ENCODE results near the gene AOAH.
"Not testable (repeated sequence)": the region's sequence is repeated elsewhere in the genome, so short reads cannot be mapped to it uniquely, and the experiment has no call there.

AOAH gene

DNA sequence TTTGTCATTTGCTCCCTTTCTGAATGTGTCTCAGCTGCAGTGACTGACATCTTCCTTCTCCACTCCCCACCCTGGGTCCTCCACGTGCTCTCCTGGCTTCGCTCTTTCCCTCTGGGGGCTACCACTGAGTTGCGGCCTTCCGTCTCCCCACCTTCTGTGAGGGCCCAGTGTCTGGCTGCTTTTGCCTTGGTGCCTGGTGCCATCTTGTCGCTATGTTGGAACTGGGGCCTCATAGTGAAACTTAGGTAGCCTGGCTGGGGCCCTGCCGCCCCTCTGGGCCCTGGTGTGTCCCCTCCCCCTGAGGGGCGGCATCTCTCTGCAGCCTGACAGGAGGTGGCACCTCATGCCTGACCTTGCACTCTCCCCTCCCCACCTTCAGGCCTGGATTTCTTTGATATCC, 190.6 kb downstream of the AOAH start:
- no peak for DNase-seq

DNA sequence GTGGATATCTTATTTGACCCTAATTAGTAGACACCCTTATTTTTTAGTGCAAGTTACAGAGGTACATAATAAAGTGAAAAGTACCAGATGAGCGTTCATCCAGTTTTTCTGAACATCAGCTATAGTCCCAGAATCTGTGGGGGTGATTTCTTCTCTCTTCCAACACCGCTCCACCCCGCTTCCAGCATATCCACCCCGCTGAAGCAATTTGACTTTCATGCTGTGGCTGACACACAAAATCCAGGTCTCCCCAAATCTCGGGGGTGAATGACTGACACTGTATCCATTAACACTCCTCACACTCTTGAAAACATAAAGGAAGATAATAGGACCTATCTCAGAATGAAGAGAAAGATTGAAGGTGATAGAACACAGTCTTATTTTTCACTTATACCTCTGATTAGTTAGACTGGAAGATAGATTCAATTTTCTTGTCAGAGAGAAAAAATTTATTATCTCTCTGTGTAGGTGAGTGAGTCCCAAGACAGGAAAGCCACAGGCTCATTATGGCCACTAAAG, 191.3 kb downstream of the AOAH start:
- no peak for DNase-seq

DNA sequence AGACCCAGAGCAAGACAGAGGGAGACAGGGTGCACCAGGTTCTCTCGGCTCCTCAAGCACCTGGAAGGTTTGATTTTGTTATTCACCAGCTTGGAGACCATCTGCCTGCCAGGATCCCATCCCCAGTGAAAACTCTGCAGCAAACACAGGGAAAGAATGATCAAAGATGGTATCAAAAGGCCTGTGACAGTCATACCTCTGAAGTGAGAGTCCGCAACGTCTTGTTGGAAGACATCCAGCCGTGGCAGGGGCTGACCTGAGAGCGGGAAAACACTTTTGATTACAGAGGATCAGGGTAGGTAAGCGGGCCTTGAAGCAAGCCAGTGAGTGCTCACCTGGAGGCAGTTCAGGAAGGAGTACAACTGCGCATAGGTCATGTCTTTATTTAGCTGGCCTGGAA, 192.3 kb downstream of the AOAH start:
- no peak for DNase-seq

- no peak for DNase-seq
Observed at GRCh38 chr7:36530456-36530855, 193.8 kb downstream of the AOAH start.

DNA sequence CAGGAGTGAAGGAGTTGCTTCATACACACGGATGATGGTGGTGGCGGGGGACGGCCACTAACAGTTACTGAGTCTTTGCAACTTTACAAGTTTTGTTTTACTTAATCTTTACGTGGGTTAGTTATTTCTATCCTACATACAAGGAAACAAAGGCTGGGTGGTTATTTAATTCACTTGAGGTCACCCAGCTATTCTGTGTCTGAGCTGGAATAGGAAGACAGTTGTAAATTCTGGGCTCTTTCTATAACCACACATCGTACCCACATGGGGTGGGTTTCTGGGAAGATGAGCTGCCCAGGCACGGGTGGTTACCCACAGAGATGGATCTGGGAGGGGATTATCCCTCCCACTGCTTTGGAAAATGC, 196.8 kb downstream of the AOAH start:
- DNase-seq = no peak

DNA sequence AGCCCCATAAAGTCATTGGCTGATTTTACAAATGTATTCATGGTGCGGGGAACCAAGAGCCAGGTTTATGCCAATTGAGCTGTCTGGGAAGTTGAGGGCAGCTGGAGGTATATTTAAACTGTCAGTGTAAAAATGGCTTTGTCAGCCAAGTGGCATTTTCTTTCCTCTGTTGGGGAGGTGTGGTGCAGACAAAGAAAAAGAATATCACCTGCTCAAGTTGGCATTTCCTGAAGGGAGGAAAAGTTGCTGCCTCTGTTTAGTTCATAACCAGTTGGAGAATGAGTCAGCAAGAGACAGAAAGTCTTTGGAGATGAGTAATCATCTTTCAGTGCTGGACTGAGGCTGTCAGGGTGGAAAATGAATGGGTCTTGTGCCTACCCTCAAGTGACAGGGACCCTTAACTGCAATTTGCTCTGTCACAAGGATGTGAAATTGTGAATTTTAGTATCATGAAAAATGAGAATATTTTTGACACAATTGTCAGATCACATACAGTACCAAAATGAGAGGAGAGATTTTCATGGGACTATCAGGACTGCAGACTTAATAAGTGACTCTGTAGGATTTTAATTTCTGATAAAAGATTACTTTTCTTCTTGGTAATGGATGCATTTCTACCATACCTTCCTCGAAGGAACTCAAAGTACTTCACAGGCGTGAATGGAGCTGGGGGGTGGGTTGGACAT, 197.3 kb downstream of the AOAH start:
- DNase-seq = peak; percentile 18

DNA sequence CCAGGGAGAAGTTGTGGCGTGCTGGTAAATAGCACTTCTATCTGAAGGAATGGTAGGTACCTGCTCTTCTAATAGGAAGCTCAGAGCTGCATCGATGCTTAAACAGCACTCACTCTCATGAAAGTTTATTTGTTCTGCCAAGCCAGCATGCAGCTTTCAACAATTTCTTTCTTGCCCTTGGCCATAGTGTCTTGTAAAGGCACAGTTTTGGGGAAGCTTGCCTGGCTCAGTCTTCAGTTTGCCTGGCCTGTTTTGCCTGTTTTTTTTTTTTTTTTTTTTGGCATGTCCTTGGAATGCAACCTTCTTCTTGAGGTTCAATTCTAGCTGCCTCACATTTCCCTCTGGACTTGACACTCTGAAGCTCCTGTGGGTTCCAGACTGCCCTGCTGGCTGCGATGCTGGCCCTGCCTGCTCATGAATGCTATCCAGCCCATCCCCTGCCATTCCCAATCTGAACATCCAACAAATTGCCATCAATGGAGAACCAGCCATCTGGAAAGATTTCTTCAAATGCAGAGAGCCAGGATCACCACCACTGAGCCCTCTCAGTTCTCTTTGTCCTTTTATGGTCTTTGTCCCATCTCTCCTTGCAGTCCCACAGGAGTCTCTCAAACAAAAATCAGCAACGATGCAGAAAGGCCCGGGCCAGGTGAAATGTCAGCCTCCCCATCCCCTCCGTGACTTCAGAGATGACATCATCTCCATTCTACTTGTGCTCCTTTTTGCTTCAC, 200.8 kb downstream of the AOAH start:
- no peak for DNase-seq

DNA sequence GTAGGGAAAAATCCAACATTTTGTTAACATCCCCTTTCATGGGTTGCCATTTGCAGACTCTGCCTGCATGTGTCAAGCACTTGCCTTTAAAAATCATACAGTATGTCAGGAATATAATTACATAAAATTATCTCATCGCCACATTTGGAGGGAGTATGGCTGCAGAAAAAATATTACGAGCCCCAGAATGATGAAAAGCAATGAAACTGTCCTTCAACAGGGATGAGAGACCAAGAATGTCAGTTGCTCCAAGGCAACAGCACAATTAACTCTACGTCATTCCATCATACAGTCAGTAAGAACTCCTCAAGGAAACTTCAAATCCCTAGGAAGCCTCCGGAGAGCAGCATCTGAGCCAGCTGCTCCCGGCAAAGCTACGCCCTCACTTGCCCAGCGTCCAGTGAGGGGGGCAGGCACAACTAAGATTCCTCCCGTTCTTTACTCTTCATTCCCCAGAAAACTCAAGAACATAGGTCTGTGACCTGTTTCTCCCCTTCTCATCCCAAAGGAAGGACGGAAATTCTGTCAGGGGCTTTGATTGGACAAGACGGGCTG, 201.8 kb downstream of the AOAH start:
- no peak for DNase-seq

DNA sequence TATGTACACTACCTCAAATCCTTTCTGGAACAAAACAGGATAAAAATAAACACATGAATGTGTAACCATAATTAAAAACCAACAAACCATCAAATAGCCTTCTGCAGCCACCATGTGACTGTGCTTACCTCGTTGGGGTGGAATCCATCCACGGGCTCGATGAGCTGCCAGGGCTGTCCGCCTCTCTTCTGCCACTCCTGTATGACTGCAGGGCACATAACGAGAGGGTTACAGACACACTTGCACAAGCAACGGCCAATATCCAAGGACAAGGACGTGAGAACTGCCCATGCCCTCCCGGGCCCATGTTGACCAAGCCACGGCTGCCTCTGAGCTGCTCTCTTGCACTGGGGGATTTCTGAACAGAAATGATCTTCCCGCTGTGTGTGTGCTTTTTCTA, 202.4 kb downstream of the AOAH start:
- DNase-seq = no peak

DNA sequence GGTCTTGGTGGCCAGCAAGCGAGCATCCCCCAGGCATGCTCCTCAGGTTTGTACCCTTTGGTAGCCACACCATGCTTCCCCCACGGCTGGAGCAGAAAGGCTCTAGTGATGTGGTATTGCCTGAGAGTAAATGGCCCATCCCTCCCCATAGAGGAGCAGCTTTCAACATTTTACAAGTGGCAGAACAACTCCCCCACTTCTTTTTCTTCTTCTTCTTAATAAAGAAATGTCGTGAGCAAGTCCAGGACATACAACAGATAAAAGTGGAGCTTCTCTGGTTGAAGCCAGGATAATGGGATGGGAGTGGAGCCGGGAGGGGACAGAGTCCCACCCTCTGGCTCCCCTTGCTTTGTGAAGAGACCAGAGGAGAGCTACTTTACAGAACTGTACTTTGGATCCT, 203.2 kb downstream of the AOAH start:
- DNase-seq = no peak

- DNase-seq = no peak
Observed at GRCh38 chr7:36515847-36516246, 208.4 kb downstream of the AOAH start.

DNA sequence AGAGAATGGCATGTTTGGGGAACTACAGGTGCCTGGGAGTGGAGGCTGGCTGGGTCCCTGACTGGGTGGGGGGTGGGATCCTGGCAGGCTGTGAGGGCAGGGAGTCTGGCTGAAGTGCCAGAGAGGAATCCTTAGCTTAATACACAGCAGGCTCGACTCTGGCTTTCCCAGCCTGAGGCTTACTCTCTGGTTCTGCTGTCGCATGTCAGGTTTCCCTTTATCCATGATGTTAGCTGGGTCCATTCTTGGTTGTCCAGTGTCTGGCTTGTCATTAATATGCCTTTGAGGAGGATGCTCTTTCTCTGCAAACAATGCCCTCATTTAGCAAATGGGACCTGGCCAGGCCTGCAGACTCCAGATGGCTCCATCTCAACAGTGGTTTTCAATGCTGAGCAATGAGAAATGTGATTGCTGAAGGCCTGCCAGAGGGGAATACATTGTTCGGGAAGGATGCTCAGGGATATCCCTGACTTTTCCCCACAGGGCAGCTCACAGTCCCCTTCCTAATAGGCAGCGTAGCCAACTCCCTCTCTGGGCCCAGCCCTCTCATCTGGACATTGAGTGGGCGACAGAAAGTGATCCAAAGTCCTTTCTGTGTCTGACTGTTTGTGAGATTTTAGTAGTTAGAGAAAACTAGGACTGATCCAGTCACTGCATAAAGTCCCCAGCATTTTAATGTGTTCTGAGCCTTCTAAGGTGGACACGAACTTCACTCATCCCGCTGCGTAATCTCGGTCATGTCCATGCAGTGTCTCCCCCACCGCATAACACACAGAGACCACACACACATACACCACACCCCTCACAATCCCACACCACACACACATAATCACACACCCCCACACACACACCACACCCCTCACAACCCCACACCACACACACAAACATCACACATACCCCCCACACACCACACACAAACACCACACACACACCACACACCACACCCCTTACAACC, 209.7 kb downstream of the AOAH start:
- DNase-seq = no peak

- no peak for DNase-seq
Observed at GRCh38 chr7:36513393-36513792, 210.9 kb downstream of the AOAH start.

GRCh38 chr7:36512616-36513015, 211.7 kb downstream of the AOAH start:
- no peak for DNase-seq

GRCh38 chr7:36509962-36510361, 214.3 kb downstream of the AOAH start:
- no peak for DNase-seq

GRCh38 chr7:36507475-36508440, 216.5 kb downstream of the AOAH start:
- no peak for DNase-seq

- no peak for DNase-seq
Observed at GRCh38 chr7:36506820-36507219, 217.5 kb downstream of the AOAH start.

DNA sequence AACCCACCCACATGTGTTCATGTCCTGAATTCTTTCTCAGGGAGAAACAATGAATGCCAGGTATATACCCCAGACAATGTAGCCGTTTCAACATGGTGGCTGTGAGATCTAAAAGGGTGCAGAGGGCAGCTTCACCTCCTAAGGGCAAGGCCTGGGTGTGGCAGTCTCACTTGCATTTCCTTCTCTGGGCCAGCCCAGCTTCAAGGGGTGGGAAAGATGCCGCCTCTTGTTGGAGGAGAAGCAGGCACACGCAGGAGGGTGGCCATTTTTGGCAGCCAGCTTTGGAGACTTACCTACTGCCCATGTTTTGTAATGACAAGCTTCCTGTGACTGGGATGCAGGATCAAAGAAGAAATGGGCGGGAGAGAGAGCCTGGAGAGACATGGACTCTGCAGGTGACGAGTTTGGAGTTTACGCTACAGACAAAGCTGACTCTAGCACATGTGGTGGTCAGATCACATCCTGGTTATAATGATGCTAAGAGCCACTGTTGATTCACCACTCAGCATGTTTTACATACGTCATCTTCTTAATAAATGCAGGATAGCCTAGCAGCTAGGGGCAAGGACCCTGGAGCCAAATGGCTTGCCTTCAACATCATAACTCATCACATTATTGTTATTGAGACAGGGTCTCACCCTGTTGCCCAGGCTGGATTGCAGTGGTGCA, 218.0 kb downstream of the AOAH start:
- no peak for DNase-seq

DNA sequence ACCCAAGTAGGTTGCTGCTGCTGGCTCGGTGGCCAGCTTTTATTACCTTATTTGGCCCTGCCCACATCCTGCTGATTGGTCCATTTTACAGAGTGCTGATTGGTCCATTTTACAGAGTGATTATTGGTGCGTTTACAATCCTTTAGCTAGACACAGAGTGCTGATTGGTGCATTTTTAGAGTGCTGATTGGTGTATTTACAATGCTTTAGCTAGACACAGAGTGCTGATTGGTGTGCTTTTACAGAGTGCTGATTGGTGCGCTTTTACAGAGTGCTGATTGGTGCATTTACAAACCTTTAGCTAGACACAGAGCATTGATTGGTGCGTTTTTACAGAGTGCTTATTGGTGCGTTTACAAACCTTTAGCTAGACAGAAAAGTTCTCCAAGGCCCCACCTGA, 219.7 kb downstream of the AOAH start:
- not testable (repeated sequence) for DNase-seq

DNA sequence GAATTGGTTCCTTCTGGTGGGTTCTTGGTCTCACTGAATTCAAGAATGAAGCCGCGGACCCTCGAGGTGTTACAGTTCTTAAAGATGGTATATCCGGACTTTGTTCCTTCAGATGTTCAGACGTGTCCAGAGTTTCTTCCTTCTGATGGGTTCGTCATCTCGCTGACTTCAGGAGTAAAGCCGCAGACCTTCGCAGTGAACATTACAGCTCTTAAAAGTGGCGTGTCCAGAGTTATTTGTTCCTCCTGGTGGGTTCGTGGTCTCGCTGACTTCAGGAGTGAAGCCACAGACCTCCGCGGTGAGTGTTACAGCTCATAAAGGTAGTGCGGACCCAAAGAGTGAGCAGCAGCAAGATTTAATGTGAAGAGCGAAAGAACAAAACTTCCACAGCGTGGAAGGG, 220.1 kb downstream of the AOAH start:
- not testable (repeated sequence) for DNase-seq

DNA sequence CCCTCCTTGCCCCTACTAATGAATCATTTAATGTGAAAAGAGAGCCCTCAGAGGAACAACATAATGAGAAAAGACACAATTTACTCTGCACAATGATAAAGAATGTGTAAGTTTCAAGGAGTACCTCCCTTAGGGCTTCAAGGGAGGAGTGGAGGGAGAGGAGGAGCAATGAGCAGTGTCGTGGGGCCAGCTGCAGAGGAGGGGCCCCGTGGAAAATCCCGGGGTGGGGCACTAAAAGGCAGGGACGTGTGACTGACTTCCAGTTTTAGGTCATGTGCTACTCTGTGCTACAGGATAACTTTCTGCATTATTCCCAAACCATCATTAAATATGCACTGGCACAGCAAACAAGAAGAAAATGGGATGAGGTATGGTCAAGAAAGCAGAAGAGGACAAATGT, 226.5 kb downstream of the AOAH start:
- DNase-seq = no peak
